Measurements from ENCODE around the gene MACF1.

- no peak for TF ChIP-seq CTCF (IDR thresholded peaks at IDR 0.05 in 4 of 5, conservative IDR thresholded peaks at IDR 0.05 in 1 of 5)
- TF ChIP-seq POLR2A (IDR thresholded peaks at IDR 0.05), result no peak
These were observed 30.0 kb upstream of the MACF1 start for GRCh38 chr1:39174390-39175081.

All from gastrocnemius medialis (tissue), 4 donors.